Fibroblast of villous mesenchyme (primary cell): Measurements from ENCODE around the gene ITGA5. TPM values are rescaled to one million over a fixed set of nuclear protein-coding genes. Genes with fewer than 3 reads are reported as not detected.

Experiments
- DNase-seq: peaks from one replicate; pipeline ENCODE4 v3.0.0-alpha.2; 2010; ENCODE audit warnings: low read depth
- H3K4me3 ChIP-seq: 2 replicates; pipeline ENCODE4 v1.5.1; 2011; ENCODE audit warnings: low read depth, mild to moderate bottlenecking, low read length
- CTCF ChIP-seq: IDR thresholded peaks from 2 replicates; pipeline ENCODE4 v1.5.1; 2012; ENCODE audit warnings: low read depth, mild to moderate bottlenecking, low read length; ENCODE audit not compliant: insufficient read depth
- total RNA-seq: library from RNA; depleted of rRNA; stranded (reverse); fragments of >200 nt; gene quantifications from 2 replicates; pipeline ENCODE4 v1.2.3, GENCODE V29; 2012

Gene ITGA5
- total RNA-seq, 1 donor, result 431 TPM

DNA sequence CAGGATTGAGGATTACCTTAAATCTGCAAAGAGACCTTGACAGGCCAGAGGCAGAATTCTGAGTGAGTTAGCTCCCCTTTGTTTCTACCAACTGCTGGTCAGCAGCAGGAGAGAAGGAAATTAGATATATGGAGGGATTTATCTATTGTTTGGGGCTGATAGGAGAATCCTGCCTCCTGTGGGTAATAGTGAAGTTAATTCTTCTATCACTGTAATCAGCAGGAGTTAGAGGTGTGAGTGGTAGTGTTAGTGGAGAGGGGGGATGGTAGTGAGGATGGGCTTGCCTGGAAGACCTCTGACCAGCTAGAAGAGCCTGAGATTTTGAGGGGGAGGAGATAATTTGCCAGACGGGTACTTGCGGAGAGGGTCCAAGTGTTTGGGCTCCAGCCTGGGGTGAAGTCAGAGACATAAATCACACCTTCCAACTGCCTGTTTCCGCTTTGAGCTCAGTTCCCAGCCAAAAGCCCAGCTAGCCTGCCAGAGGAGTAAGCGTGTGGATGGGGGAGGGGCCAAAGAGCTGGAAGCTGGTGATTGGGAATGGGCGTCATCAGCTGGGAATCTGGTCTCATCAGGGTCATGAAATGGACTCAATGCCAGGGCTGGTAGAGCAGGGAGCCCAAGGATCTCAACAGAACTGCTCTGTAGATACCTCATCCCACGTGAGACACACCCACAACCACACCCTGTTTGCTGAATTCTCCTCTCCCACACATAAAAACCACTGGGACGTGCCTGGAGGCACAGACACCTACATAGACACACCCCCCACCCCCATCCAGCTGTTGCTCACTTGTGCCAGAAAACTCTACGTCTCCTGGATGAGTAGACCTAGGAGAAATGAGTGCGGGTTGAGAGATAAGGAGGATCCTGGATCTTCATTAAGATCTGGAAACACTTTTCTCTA is 13.1 kb upstream of the ITGA5 start:
- no peak overlapping the region for H3K4me3 ChIP-seq
- no peak for TF ChIP-seq CTCF
- peak; percentile 89 for DNase-seq

- no peak overlapping the region for H3K4me3 ChIP-seq
- no peak for DNase-seq
- TF ChIP-seq CTCF, result no peak
Observed at GRCh38 chr12:54430471-54431069, 11.5 kb upstream of the ITGA5 start.

DNA sequence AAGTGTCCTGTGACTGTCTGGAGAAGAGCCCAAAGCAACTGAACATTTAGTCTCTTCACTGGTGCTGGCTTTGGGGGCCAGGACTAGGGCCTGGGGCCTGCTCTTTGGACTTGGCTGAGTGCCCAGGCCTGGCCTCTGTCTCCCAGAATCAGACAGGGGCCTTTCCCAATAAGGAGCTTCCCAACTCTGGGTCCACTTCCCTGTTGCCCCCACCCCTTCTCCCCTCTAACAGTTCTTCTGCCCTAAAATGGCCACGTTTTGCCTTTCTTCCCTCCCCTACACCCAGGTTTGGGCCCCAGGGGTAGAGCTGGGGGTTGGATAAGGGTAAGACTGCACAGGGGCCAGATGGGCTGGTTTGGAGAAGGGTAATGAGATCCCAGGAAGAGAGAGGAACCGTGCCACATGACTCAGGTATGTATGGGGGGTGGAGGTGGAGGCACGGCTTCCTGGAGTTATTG is 10.0 kb upstream of the ITGA5 start:
- peak; percentile 36 for DNase-seq
- no peak for TF ChIP-seq CTCF
- H3K4me3 ChIP-seq, result no peak overlapping the region

DNA sequence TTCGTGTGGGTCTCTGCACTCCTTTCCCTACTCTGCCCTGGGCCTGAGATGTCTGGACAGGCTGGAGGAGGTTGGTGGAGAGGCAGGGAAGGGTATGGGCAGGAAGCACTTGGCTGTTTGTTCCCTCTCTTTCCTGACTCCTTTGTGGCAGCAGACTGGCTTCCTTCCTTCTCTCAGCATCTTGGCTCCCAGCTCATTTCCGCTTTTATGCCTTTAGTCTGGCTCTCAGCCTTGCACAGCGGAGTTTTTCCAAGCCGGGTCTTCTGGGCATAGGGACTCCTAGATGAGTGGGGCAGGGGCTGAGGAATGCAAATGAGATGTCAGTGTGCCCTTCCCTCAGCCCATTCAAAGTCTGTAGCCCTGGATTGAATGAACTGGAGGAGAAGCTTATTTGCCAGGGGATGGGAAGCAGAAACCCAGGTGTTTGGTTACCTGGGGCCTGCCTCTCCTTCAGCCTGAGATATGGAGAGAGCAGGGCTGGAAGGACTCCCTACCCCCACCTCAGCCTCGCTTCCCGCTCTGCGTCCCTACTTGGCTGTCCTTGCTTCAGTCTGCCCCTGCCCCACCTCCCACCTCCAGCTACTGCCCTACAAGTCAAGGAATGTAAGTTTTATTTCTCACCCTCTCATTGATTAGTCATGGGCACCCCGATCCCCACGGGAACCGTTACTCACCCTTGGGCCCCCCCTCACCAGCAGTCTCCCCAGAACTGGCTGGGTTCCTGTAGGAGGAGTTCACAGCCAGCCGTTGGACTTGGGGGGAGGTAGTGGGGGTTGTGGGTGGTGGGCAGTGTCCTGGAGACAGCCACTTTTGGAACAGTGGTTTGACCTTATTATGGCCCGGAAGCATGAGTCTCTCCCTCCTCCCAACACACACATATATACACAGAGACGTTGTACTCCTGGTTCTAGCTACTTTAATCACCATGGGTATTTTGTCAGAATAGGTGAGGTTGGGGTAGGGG is 9.3 kb upstream of the ITGA5 start:
- DNase-seq, result peak; percentile 45
- H3K4me3 ChIP-seq, result no peak overlapping the region
- no peak for TF ChIP-seq CTCF

DNA sequence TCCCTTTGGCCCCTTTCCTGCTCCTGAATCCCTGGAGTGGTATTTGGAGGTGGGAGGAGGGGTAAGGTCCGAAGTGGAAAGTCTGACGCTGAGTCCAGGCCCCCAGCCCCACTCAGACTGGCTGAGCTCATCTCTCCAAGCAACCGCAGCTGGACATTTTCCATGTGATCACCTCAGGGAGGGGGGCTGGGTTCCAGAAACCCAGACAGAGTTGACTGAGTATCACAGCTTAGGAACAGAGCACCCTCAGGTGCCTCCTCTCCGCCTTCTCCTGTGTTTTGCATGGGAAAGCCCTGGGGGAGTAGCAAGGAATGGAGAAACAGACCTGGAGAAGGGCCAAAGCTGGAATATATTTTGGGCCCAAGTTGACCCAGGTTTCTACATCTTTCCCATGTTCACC is 8.0 kb upstream of the ITGA5 start:
- H3K4me3 ChIP-seq, result no peak overlapping the region
- DNase-seq, result no peak
- TF ChIP-seq CTCF, result no peak

DNA sequence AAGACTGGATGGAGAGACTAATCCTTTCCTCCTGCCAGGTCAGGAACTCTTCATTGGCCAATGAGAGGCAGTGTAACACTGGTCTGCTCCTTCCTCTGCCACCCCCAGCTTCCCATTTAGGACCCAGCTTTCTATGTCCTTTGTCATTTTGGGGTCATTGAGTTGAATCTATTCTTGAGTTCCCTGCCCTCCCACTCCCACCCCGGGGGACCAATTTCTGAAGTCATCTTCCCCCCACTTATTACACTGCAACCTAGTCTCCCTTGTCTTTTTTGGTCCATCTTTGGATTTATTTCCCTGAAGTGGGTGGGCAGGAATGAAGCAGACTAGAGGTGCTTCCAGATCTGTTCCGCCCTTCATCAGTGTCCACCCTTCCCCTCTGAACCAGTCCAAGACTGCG is 7.6 kb upstream of the ITGA5 start:
- no peak overlapping the region for H3K4me3 ChIP-seq
- DNase-seq, result no peak
- no peak for TF ChIP-seq CTCF
